Astrocyte of the cerebellum (primary cell): ENCODE data around the gene TNFSF10.

Source experiments
- DNase-seq: peaks from one replicate; pipeline ENCODE4 v3.0.0-alpha.2; 2011; ENCODE audit warnings: low read depth
- H3K4me3 ChIP-seq: 2 replicates; pipeline ENCODE4 v1.5.1; 2011; ENCODE audit warnings: mild to moderate bottlenecking, low read depth, low read length, moderate library complexity
- in situ Hi-C: cut with HindIII; loops from 2 replicates; pipeline ENCODE4 v1.10.0; 2017; ENCODE audit warnings: low sequenced_read_pairs
- TF ChIP-seq, protein P1 (sequence below): IDR thresholded peaks from 2 replicates; pipeline ENCODE4 v1.5.1; 2012; ENCODE audit warnings: low read length, low read depth, moderate library complexity, mild to moderate bottlenecking; ENCODE audit errors: missing control alignments

Gene TNFSF10

DNA sequence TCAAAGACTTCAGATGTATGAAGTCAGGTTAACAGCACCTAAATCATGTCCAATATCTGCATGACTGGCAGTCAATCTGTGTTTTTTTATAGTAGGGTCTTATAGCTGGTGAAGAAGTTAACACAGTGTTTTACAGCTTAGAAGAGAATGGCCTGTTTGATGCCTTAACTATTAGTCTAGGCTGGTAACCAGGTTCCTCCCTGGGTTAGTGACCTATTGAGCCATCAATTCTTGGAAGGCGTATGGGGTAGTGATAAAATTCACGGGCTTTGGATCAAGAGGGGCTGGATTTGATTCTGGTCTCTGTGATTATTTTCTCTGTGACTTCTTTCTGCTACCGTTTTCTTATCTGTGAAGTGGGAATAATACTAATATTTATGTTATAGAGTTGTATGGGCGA lies 16.0 kb upstream of the TNFSF10 start:
- in situ Hi-C loops: no loop called here
- TF ChIP-seq, protein P1, sequence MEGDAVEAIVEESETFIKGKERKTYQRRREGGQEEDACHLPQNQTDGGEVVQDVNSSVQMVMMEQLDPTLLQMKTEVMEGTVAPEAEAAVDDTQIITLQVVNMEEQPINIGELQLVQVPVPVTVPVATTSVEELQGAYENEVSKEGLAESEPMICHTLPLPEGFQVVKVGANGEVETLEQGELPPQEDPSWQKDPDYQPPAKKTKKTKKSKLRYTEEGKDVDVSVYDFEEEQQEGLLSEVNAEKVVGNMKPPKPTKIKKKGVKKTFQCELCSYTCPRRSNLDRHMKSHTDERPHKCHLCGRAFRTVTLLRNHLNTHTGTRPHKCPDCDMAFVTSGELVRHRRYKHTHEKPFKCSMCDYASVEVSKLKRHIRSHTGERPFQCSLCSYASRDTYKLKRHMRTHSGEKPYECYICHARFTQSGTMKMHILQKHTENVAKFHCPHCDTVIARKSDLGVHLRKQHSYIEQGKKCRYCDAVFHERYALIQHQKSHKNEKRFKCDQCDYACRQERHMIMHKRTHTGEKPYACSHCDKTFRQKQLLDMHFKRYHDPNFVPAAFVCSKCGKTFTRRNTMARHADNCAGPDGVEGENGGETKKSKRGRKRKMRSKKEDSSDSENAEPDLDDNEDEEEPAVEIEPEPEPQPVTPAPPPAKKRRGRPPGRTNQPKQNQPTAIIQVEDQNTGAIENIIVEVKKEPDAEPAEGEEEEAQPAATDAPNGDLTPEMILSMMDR: no peak
- no peak for DNase-seq
- H3K4me3 ChIP-seq: no peak overlapping the region

DNA sequence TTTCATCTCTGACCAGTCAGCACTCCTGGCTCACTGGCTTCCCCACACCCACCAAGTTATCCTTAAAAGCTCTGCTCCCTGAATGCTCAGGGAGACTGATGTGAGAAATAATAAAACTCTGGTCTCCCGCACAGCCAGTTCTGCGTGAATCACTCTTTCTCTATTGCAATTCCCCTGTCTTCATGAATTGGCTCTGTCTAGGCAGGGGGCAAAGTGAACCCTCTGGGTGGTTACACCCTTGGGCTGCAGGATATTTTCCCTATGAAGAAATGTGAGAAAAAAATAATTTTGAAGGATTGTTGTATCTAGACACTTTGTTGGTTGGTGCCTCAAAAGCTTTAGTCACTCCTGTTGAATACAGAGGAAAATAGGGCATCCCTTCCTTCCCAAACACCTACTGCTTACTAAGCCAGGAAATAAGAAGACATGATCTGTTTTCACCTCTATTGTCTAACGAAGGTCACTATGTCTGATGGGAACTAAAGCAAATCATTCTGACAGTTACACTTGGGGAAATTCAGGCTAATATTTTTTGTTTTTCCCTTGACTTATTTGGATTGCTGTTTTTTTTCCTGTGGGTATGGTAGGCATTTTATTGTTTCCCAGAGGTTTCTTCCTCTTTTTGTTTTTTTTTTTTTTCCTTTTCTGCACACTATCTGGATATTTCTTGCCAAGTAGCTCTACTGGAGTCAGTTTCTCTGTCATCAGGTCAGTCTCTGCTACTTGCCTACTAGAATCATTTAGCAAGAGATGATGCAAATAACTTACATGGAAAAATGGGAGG lies 15.3 kb upstream of the TNFSF10 start:
- no peak overlapping the region for H3K4me3 ChIP-seq
- in situ Hi-C loops: no loop called here
- DNase-seq: no peak
- TF ChIP-seq, protein P1: no peak

DNA sequence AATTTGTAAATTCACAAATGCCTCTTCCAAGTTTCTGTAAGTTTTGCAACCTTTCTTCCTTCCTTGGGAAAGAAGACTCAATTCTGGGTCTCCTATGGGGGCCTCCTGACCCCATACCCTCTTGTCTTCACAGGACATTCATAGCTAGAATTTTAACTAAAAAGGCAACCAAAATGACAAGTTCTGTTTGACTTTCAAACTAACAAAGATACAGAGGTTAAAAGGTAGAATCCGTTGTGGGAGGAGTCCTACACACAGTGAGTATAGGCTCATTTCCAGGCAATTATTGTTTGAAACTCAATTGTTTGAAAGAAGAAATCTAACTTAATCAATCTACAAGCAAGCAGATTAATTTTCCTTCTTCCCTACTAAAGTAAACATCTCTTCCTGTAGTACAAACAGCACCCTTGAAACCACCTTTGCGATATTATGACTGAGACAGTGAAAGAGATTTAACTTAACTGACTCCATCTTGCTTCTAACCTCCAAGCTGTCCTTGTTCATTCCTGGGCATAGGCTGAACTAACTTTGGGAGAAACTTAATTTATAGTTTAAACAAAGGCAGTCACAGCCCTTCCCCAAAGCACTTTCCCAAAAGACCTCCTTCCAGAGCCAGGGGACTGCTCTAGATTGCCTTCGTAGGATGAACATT lies 14.4 kb upstream of the TNFSF10 start:
- TF ChIP-seq, protein P1: no peak
- no peak overlapping the region for H3K4me3 ChIP-seq
- in situ Hi-C loops: no loop called here
- DNase-seq: no peak

DNA sequence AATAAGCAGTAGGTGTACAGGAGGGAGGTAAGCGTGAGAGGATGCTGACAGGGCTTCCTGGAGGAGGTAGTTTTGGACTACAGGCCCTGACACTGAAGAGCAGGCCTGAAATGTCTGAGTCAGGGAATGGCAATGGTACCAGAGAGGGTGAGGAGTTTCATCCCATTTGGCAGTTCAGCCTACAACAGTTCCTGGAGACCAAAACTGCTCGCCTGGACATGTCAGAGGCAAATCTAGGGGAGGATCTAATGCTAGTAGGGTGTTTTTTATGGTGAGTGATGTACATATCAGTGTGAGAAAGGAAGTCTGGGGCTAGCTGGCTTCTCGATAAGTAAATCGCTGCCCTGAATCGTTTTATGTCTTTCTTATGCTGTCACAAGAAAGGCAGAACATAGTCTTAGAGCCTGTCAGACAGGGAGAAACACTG lies 13.8 kb upstream of the TNFSF10 start:
- in situ Hi-C loops: no loop called here
- no peak overlapping the region for H3K4me3 ChIP-seq
- DNase-seq: no peak
- TF ChIP-seq, protein P1: no peak

DNA sequence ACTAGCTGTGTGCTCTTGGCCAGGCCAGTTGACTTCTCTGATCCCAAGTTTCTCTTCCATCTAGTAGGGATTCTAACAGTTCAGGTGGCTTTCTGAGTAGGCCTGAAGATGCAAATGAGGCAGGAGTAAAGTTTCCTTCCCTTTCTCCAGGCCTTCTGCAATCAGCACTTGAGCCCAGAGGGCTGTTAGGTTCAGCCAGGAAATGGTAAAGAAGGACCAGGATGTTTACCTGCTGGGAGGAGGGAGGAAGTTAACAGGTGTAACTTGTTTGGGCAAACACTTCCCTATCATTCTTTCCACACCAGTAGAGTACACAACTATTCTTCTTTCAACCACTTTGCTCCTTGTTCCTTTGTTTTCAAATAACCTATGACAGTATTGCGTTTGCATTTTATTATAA lies 13.3 kb upstream of the TNFSF10 start:
- no peak for DNase-seq
- no peak overlapping the region for H3K4me3 ChIP-seq
- TF ChIP-seq, protein P1: no peak
- in situ Hi-C loops: no loop called here

DNA sequence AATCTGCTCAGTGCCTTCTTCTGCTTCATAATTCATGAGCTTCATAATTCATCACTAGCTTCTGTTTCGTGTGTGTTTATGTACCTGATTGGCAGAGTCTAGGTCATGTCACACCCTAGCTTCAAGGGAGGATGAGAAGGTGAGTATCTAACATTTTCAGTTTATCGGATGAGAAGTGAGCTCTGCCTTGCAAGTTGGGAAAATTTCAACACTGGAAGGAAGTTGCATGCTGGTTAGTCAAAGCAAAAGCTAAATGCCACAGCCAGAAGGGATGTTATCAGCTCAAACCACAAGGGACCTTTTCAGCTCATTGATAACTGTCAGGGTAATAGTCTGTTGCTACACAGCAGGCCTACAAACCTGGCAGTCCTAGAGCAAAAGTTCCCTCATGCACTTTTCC lies 7.3 kb upstream of the TNFSF10 start:
- no peak for DNase-seq

More for the DNA sequence above, 7.3 kb upstream of the TNFSF10 start:
- TF ChIP-seq, protein P1: no peak
- in situ Hi-C loops: no loop called here
- no peak overlapping the region for H3K4me3 ChIP-seq
